Effector memory CD8-positive, alpha-beta T cell (primary cell): Measurements from ENCODE around the gene TP63.
"Not testable (repeated sequence)": the region's sequence is repeated elsewhere in the genome, so short reads cannot be mapped to it uniquely, and the experiment has no call there.

Experiments used
- ATAC-seq: fragments of 150-1000 bp; cut with Tn5 transposase; replicated peaks from 2 replicates; pipeline ENCODE4 v1.10.0; 2021; ENCODE audit warnings: mild to moderate bottlenecking, moderate library complexity
- DNase-seq, 3 experiments: peaks; one replicate each; pipeline ENCODE4 v3.0.0; 2021
- H3K27ac Mint-ChIP-seq, 2 donors: one replicate each; pipeline ENCODE4 v1.8.0; 2022; ENCODE audit warnings: mild to moderate bottlenecking in 2 of 2, mixed read lengths in 2 of 2, moderate library complexity in 2 of 2
- H3K27me3 Mint-ChIP-seq, 2 donors: one replicate each; pipeline ENCODE4 v1.8.0; 2022; ENCODE audit warnings: mixed read lengths in 2 of 2
- H3K36me3 Mint-ChIP-seq: one replicate; pipeline ENCODE4 v1.8.0; 2022; ENCODE audit warnings: mild to moderate bottlenecking, moderate library complexity, mixed read lengths; ENCODE audit not compliant: insufficient read depth
- H3K4me1 Mint-ChIP-seq, 2 donors: one replicate each; pipeline ENCODE4 v1.8.0; 2022; ENCODE audit warnings: low read depth in 2 of 2, mixed read lengths in 2 of 2
- H3K4me3 Mint-ChIP-seq, 2 donors: one replicate each; pipeline ENCODE4 v1.8.0; 2022; ENCODE audit warnings: mild to moderate bottlenecking in 2 of 2, mixed read lengths in 2 of 2, moderate library complexity in 2 of 2
- H3K9me3 Mint-ChIP-seq, 2 donors: one replicate each; pipeline ENCODE4 v1.8.0; 2022; ENCODE audit warnings: mixed read lengths in 2 of 2
- total RNA-seq, 9 experiments: gene quantifications; one replicate each; lab custom pipeline; 2026; lab: John Stamatoyannopoulos, UW

Gene TP63
- 0 to 1.3 (median 0.13) reads per million in 9 experiments for total RNA-seq

DNA sequence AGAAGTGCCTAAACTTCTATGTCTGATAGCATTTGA is at the start of gene TP63:
TP63 (plus strand) TSS at position 17 of the 36 bp plus-strand sequence. CDS start 127 bp downstream, outside the sequence.
- ATAC-seq: no peak
- no peaks in the 10 kb centered on the region for H3K36me3 Mint-ChIP-seq
- H3K27ac Mint-ChIP-seq: peak within 1 kb of the TSS; percentile 18 to 82
- no peaks in the 10 kb centered on the region for H3K9me3 Mint-ChIP-seq
- H3K4me3 Mint-ChIP-seq: peak within 1 kb of the TSS; percentile 43 to 59
- H3K27me3 Mint-ChIP-seq: no peaks in the 10 kb centered on the region
- H3K4me1 Mint-ChIP-seq: peaks cover 11 to 12% of the 10 kb centered on the region in 2 donors
- no peak for DNase-seq

DNA sequence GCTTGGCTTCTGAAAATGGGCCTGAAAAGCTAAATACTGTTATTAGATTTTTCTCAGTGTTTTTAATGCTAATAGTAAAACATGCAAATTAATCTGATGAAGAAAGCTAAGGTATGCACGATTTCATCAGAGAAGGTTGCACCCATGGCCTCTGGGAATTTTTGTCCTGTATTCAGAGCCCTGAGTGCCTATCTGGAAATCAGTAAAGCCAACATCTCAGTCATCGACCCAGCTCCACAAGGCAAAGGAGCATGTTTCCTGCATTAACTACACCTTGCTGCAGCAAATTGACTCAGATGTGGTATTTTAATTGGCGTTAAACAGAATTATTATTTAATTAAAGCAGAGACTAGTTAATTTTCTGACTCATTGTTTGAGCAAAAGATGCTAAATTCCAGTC is 49.0 kb upstream of the TP63 start:
- ATAC-seq (no peak), DNase-seq (no peak)
- no peaks in the 10 kb centered on the region for H3K4me1 Mint-ChIP-seq
- H3K36me3 Mint-ChIP-seq: no peaks in the 10 kb centered on the region
- H3K4me3 Mint-ChIP-seq: no peak overlapping the region
- peaks cover 0 to 6% of the 10 kb centered on the region in 2 donors for H3K27me3 Mint-ChIP-seq
- no peak overlapping the region for H3K27ac Mint-ChIP-seq
- peaks cover 2 to 7% of the 10 kb centered on the region in 2 donors for H3K9me3 Mint-ChIP-seq

DNA sequence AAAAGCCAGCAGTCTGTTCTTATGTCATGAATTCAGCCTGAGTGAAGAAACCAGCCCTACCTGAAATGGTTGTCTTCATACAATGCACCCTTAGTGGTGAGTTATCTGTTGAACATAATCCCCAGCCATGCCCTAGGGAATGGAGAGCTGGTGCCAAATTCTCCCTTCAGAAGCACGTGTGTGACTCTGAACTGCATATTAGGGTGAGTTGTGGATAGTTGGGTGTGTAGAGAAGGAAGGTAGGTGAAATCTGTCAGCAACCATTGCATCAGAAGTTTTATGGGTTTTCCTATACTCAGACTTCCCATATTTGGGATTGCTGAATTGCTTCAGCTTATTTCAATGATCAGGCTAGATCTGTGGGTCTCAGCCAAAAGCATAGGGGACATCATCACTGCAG is 46.5 kb upstream of the TP63 start:
- Mint-ChIP-seq H3K4me3 (no peak overlapping the region), H3K9me3 (no peaks in the 10 kb centered on the region), H3K4me1 (no peaks in the 10 kb centered on the region), H3K36me3 (no peaks in the 10 kb centered on the region), H3K27ac (no peak overlapping the region), H3K27me3 (peaks cover 0 to 6% of the 10 kb centered on the region in 2 donors)
- no peak for ATAC-seq
- DNase-seq: no peak

DNA sequence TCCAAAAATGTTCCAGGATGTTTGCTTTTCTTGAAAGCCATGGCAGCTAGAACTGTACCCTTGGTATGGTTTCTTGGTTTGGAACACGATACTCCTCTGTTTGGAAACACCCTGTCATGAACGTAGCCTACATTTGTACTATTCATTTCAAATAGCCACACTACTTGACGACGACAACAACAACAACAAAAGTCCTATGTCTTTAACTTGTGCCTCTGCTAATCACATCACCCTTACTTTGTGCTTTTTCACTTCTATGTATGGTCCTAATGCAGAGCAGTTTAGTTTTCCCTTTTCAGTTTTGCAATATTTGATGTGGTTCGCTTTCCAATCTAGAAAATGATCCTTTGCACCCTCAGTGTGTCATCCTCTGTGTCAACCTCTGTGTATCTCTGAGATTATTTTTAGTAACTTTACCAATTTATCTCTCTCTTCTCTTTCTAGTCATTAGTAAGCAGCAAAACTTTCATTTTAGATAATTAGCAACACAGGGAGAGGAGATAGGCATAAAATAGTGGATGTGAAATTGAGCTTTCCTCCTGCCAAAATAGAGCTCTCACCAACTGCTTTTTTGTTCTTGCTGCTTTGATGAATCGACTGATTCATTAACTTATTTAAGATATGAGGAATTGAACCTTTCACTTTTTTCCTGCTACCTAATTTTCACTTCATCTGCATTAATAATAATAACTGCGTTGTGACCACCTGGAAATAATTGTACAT is 44.1 kb upstream of the TP63 start:
- no peak overlapping the region for H3K27ac Mint-ChIP-seq
- H3K36me3 Mint-ChIP-seq: no peaks in the 10 kb centered on the region
- DNase-seq (no peak), ATAC-seq (no peak)
- no peak overlapping the region for H3K4me3 Mint-ChIP-seq
- H3K4me1 Mint-ChIP-seq: no peaks in the 10 kb centered on the region
- peaks cover 0 to 6% of the 10 kb centered on the region in 2 donors for H3K27me3 Mint-ChIP-seq
- H3K9me3 Mint-ChIP-seq: no peaks in the 10 kb centered on the region

DNA sequence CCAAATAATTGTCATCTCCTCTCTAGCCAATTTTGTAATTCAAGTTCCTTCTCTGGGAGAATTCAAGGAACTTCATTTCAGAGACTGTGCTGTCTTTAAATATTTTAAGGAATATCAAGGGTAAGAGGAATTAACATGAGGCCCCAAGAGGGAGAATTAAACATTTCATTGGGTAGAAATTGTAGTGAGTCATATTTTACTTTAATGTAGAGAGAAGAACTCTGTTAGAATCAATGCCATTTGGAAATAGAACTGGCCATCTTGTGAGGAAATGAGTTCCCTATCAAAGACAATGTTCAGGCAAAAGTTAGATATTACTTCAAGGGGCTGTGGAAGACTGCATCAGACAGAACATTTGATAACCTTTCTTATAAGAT is 43.5 kb upstream of the TP63 start:
- no peak for DNase-seq
- no peaks in the 10 kb centered on the region for H3K36me3 Mint-ChIP-seq
- no peak overlapping the region for H3K27ac Mint-ChIP-seq
- H3K4me1 Mint-ChIP-seq: no peaks in the 10 kb centered on the region
- H3K27me3 Mint-ChIP-seq: peaks cover 0 to 6% of the 10 kb centered on the region in 2 donors
- no peaks in the 10 kb centered on the region for H3K9me3 Mint-ChIP-seq
- H3K4me3 Mint-ChIP-seq: no peak overlapping the region
- no peak for ATAC-seq

DNA sequence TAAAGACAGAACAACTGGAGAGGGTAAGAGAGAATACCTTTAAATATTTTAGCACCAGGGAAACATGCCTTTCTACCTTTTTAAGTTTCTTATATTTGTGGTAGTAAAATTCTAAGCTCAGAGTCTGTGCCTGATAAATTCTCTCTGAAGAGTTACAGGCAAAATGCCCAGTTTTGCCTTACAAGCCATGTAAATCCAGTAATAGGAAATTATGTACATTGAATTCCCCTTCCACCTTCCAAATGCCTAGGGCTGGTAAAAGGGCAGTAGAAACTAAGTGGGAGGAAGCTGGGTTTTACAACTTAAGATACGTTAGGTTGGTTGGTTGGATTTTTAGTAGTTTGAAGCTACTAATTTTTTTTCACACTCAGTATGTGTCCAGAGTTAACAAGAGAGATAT is 43.1 kb upstream of the TP63 start:
- Mint-ChIP-seq H3K36me3 (no peaks in the 10 kb centered on the region), H3K4me1 (no peaks in the 10 kb centered on the region), H3K4me3 (no peak overlapping the region), H3K27ac (no peak overlapping the region), H3K27me3 (peaks cover 0 to 6% of the 10 kb centered on the region in 2 donors), H3K9me3 (no peaks in the 10 kb centered on the region)
- DNase-seq (no peak), ATAC-seq (no peak)

DNA sequence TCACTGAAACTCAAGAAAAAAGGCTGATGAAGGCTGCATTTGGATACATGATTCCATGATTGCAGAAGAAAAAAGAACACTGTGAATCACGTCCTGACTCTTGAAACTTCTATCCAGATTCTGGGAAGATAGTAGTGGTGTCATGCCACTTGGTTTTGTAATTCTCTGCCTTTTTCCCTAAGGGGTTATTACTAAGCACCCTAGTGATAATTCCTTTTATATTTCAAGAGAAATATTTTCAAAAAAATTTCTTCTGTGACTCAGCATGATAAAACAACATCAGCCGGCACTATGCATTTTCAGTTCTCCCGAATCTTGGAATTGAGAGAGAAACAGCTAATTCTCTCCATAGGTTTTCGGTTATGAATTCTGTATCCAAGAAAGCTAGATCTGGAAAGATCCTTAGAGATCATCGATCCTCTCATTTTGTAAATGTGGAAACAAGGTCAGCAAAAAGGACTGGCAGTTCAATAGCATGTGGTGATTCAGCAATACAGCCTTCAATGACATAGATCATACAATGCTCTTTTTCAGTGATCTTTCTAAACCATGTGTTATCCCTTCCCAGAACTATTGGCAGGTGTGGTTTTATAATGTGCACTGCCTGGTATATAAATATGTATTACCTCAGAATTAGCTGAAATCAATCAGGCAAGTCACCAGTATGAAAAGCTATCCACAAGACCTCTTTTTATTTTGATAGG is 42.6 kb upstream of the TP63 start:
- H3K27me3 Mint-ChIP-seq: peaks cover 0 to 6% of the 10 kb centered on the region in 2 donors
- H3K9me3 Mint-ChIP-seq: no peaks in the 10 kb centered on the region

DNA sequence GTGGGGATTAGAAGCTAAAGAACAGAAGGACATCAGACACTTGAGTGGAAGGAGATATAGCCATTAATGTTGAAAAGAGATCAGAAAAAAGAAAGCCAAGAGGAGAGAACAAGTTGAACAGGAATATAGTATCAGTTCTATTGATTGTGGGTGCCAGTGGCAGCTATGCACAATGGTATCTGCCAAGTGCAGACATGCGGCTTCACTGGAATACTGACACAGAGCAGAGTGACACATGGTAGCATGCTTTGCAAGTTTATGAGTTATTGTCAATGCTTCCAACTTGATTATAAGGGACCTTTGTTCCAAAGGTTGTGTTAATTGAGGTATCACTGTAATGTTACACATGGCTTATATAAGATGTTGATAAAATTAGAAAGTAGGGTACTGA is 42.0 kb upstream of the TP63 start:
- Mint-ChIP-seq H3K4me1 (no peaks in the 10 kb centered on the region), H3K9me3 (no peaks in the 10 kb centered on the region), H3K27me3 (peaks cover 0 to 6% of the 10 kb centered on the region in 2 donors), H3K27ac (no peak overlapping the region), H3K4me3 (no peak overlapping the region), H3K36me3 (no peaks in the 10 kb centered on the region)
- ATAC-seq (no peak), DNase-seq (no peak)

More for the DNA sequence above, 42.6 kb upstream of the TP63 start:
- Mint-ChIP-seq H3K4me1 (no peaks in the 10 kb centered on the region), H3K36me3 (no peaks in the 10 kb centered on the region), H3K4me3 (no peak overlapping the region), H3K27ac (no peak overlapping the region)
- ATAC-seq (no peak), DNase-seq (no peak)

DNA sequence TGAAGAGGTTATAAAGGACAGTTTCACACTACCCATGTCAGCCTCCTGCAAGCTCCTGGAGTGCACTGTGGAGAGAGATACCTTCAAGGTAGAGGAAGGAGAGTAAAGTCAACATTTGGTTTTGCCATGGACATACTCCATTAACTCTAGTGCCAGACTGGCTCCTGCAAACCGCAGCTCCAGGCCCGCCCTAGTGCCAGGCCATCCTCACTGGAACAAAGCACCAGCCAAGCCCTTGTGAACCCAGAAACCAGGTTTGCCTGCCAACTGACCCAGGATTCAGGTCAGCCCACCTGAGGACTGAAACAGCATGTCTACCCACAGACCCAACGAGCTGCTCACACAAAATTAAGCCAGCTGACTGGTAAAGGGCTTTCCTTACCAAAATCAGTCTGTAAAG is 41.0 kb upstream of the TP63 start:
- H3K27ac Mint-ChIP-seq: no peak overlapping the region
- no peaks in the 10 kb centered on the region for H3K36me3 Mint-ChIP-seq
- DNase-seq: no peak
- H3K27me3 Mint-ChIP-seq: peaks cover 0 to 1% of the 10 kb centered on the region in 2 donors
- no peak overlapping the region for H3K4me3 Mint-ChIP-seq
- H3K9me3 Mint-ChIP-seq: no peaks in the 10 kb centered on the region
- no peaks in the 10 kb centered on the region for H3K4me1 Mint-ChIP-seq
- no peak for ATAC-seq

DNA sequence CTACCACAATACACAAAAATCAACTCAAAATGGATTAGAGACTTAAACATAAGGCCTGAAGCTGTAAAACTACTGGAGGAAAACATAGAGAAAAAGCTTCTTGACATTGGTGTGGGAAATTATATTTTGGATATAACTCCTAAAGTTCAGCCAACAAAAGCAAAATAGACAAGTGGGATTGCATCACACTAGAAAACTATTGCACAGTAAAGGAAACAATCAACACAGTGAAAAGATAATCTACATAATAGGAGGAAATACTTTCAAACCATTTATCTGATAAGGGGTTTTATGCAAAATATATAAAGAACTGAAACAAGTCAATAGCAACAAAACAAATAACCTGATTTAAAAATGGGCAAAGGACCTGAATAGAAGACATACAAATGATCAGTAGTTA is 37.6 kb upstream of the TP63 start:
- Mint-ChIP-seq H3K27me3 (no peaks in the 10 kb centered on the region), H3K36me3 (peaks cover 3% of the 10 kb centered on the region), H3K27ac (no peak overlapping the region), H3K4me1 (no peaks in the 10 kb centered on the region), H3K9me3 (no peaks in the 10 kb centered on the region), H3K4me3 (no peak overlapping the region)
- DNase-seq (no peak), ATAC-seq (no peak)

DNA sequence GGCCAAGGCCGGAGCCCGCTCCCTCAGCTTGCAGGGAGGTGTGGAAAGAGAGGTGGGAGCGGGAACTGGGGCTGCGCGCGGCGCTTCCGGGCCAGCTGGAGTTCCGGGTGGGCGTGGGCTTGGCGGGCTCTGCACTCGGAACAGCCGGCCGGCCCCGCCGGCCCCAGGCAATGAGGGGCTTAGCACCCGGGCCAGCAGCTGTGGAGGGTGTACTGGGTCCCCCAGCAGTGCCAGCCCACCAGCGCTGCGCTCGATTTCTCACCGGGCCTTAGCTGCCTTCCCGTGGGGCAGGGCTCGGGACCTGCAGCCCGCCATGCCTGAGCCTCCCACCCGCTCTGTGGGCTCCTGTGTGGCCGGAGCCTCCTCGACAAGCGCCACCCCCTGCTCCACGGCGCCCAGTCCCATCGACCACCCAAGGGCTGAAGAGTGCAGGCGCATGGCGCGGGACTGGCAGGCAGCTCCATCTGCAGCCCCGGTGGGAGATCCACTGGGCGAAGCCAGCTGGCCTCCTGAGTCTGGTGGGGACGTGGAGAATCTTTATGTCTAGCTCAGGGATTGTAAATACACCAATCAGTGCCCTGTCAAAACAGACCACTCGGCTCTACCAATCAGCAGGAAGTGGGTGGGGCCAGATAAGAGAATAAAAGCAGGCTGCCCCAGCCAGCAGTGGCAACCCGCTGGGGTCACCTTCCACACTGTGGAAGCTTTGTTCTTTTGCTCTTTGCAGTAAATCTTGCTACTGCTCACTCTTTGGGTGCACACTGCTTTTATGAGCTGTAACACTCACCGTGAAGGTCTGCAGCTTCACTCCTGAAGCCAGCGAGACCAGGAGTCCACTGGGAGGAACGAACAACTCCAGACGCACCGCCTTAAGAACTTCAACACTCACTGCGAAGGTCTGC is 34.9 kb upstream of the TP63 start:
- H3K4me3 Mint-ChIP-seq, DNase-seq, H3K27ac Mint-ChIP-seq, ATAC-seq, H3K9me3 Mint-ChIP-seq, H3K4me1 Mint-ChIP-seq, H3K36me3 Mint-ChIP-seq, H3K27me3 Mint-ChIP-seq: not testable (repeated sequence)

DNA sequence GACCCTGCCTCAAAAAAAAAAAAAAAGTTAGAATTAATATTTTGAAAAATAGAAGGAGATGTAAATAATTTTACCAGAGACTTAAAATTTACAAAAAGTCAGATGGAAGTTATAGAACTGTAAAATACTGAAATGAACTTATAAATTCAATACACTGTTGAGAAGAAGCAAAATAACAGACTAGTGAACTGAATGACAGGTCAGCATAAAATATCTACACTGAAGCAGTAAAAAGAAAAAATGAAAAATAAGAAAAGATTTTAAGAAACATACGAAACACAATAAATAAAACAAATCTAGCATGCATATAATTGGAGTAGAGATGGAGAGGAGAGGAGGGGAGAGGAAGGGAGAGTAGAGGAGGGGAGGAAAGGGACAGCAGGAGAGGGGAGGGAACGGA is 33.3 kb upstream of the TP63 start:
- H3K4me3 Mint-ChIP-seq: no peak overlapping the region
- ATAC-seq: no peak

DNA sequence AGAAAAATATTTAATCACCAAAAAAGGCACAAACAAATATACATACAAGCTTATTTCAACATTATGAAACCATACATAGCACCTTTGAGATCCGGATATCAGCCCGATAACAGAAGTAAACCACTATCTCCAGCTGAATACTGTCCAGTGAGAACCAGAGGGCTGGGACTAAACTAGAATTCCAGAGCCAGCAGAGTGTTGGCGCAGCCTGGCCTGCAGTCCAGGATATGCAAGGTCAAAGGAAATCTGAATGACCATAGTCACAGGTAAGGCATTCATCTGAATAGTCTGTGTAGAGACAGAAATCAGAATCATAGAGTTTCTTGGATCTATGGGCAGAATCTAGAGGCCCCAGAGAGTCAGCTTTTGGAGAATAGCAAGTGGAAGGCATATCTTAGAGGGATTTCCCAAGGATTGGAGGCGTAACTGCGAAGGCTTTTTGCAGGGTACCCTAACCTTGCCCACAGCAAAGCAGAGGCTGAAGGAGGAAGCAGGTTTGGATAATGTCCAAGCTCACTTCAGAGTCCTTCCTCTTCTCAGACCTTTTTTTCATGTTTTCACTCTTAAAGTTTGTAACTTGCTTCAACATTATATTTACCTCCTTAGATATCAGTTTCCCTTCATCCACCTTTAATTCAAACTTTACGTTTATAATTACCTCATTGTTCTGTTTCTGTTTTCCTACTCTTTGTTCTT is 32.5 kb upstream of the TP63 start:
- no peak overlapping the region for H3K27ac Mint-ChIP-seq
- no peak overlapping the region for H3K4me3 Mint-ChIP-seq
- no peaks in the 10 kb centered on the region for H3K4me1 Mint-ChIP-seq
- no peak for ATAC-seq
- DNase-seq: no peak
- no peaks in the 10 kb centered on the region for H3K27me3 Mint-ChIP-seq
- no peaks in the 10 kb centered on the region for H3K9me3 Mint-ChIP-seq
- H3K36me3 Mint-ChIP-seq: peaks cover 3% of the 10 kb centered on the region

More for the DNA sequence above, 33.3 kb upstream of the TP63 start:
- no peak overlapping the region for H3K27ac Mint-ChIP-seq
- H3K27me3 Mint-ChIP-seq: no peaks in the 10 kb centered on the region
- no peak for DNase-seq
- no peaks in the 10 kb centered on the region for H3K9me3 Mint-ChIP-seq
- no peaks in the 10 kb centered on the region for H3K4me1 Mint-ChIP-seq
- peaks cover 3% of the 10 kb centered on the region for H3K36me3 Mint-ChIP-seq
